ENCODE results near the gene OR8I2. TPM values are rescaled to one million over a fixed set of nuclear protein-coding genes. Genes with fewer than 3 reads are reported as not detected.
"Not testable (repeated sequence)": the region's sequence is repeated elsewhere in the genome, so short reads cannot be mapped to it uniquely, and the experiment has no call there.

The OR8I2 gene
- total RNA-seq (not detected), polyA plus RNA-seq (not detected), total RNA-seq (not detected)

GRCh38 chr11:56093008-56093407, at the start of gene OR8I2:
Gene OR8I2, plus strand, starts transcription at chr11:56093308. Its CDS starts 0 bp downstream, at chr11:56093308.
- Mint-ChIP-seq H3K9me3 (peaks cover 0 to 25% (median 8%) of the 10 kb centered on the region in 11 donors), H3K4me3 (no peak within 1 kb of the TSS), H3K27me3 (no peaks in the 10 kb centered on the region), H3K27ac (no peak within 1 kb of the TSS), H3K36me3 (no peaks in the 10 kb centered on the region), H3K4me1 (no peaks in the 10 kb centered on the region)
- ChIA-PET CTCF (no interaction called here), POLR2A (no interaction called here)
- H3K4me1 ChIP-seq (ENCODE audit: control insufficient read depth in 2 of 2, insufficient read depth in 2 of 2, low read length in 2 of 2): no peaks in the 10 kb centered on the region
- ATAC-seq (no peak), DNase-seq (no peak)
- no peak within 1 kb of the TSS for H3K27ac ChIP-seq (ENCODE audit: low read depth, low read length)
- no peaks in the 10 kb centered on the region for H3K9me3 ChIP-seq (ENCODE audit: control insufficient read depth in 2 of 3, low read length in 3 of 3)
- no peak within 1 kb of the TSS for H3K4me3 ChIP-seq (ENCODE audit: low read length)
- intact Hi-C loops (cut with micrococcal nuclease): no loop called here
- no peaks in the 10 kb centered on the region for H3K27me3 ChIP-seq (ENCODE audit: control insufficient read depth in 2 of 2, insufficient read depth in 2 of 2, low read length in 2 of 2)
- no peaks in the 10 kb centered on the region for H3K36me3 ChIP-seq (ENCODE audit: control insufficient read depth in 2 of 3, insufficient read depth in 3 of 3, low read length in 3 of 3)

- Mint-ChIP-seq H3K36me3 (no peaks in the 10 kb centered on the region), H3K9me3 (peaks cover 0 to 15% (median 6%) of the 10 kb centered on the region in 11 donors), H3K27me3 (no peaks in the 10 kb centered on the region), H3K4me1 (no peaks in the 10 kb centered on the region), H3K27ac (no peak overlapping the region), H3K4me3 (no peak overlapping the region)
- ATAC-seq (no peak), DNase-seq (no peak)
- H3K4me1 ChIP-seq (ENCODE audit: control insufficient read depth in 2 of 2, insufficient read depth in 2 of 2, low read length in 2 of 2): no peaks in the 10 kb centered on the region
- no peak overlapping the region for H3K4me3 ChIP-seq (ENCODE audit: low read length)
- no peaks in the 10 kb centered on the region for H3K36me3 ChIP-seq (ENCODE audit: control insufficient read depth in 2 of 3, insufficient read depth in 3 of 3, low read length in 3 of 3)
- CTCF ChIA-PET: no interaction called here
- no peaks in the 10 kb centered on the region for H3K27me3 ChIP-seq (ENCODE audit: control insufficient read depth in 2 of 2, insufficient read depth in 2 of 2, low read length in 2 of 2)
- POLR2A ChIA-PET: no interaction called here
- peaks cover 0 to 4% (median 0%) of the 10 kb centered on the region in 3 experiments for H3K9me3 ChIP-seq (ENCODE audit: control insufficient read depth in 2 of 3, low read length in 3 of 3)
- no peak overlapping the region for H3K27ac ChIP-seq (ENCODE audit: low read depth, low read length)
- intact Hi-C loops (cut with micrococcal nuclease): no loop called here
Observed at GRCh38 chr11:56045538-56045937, 47.6 kb upstream of the OR8I2 start.

GRCh38 chr11:56048480-56048879, 44.6 kb upstream of the OR8I2 start:
- ATAC-seq: no peak
- Mint-ChIP-seq H3K27me3 (no peaks in the 10 kb centered on the region), H3K4me3 (no peak overlapping the region), H3K9me3 (peaks cover 3 to 17% (median 9%) of the 10 kb centered on the region in 11 donors), H3K27ac (no peak overlapping the region), H3K36me3 (no peaks in the 10 kb centered on the region), H3K4me1 (no peaks in the 10 kb centered on the region)
- Histone ChIP-seq H3K4me3 (ENCODE audit: low read length) (no peak overlapping the region), H3K27me3 (ENCODE audit: control insufficient read depth in 2 of 2, insufficient read depth in 2 of 2, low read length in 2 of 2) (no peaks in the 10 kb centered on the region), H3K36me3 (ENCODE audit: control insufficient read depth in 2 of 3, insufficient read depth in 3 of 3, low read length in 3 of 3) (no peaks in the 10 kb centered on the region), H3K9me3 (ENCODE audit: control insufficient read depth in 2 of 3, low read length in 3 of 3) (peaks cover 0 to 2% (median 0%) of the 10 kb centered on the region in 3 experiments), H3K4me1 (ENCODE audit: control insufficient read depth in 2 of 2, insufficient read depth in 2 of 2, low read length in 2 of 2) (no peaks in the 10 kb centered on the region), H3K27ac (ENCODE audit: low read depth, low read length) (no peak overlapping the region)
- DNase-seq: no peak
- intact Hi-C loops (cut with micrococcal nuclease): no loop called here
- ChIA-PET POLR2A (no interaction called here), CTCF (no interaction called here)

GRCh38 chr11:56049487-56049886, 43.6 kb upstream of the OR8I2 start:
- CTCF ChIA-PET: no interaction called here

GRCh38 chr11:56056366-56056765, 36.7 kb upstream of the OR8I2 start:
- ATAC-seq; H3K27me3 ChIP-seq (ENCODE audit: control insufficient read depth in 2 of 2, insufficient read depth in 2 of 2, low read length in 2 of 2); H3K4me3 Mint-ChIP-seq; DNase-seq; H3K4me1 Mint-ChIP-seq; intact Hi-C loops (cut with micrococcal nuclease); POLR2A ChIA-PET; H3K36me3 ChIP-seq (ENCODE audit: control insufficient read depth in 2 of 3, insufficient read depth in 3 of 3, low read length in 3 of 3); H3K27me3 Mint-ChIP-seq; H3K36me3 Mint-ChIP-seq; CTCF ChIA-PET; H3K27ac ChIP-seq (ENCODE audit: low read depth, low read length); H3K4me3 ChIP-seq (ENCODE audit: low read length); H3K27ac Mint-ChIP-seq; H3K4me1 ChIP-seq (ENCODE audit: control insufficient read depth in 2 of 2, insufficient read depth in 2 of 2, low read length in 2 of 2); H3K9me3 ChIP-seq (ENCODE audit: control insufficient read depth in 2 of 3, low read length in 3 of 3): not testable (repeated sequence)
- H3K9me3 Mint-ChIP-seq: peaks cover 9 to 44% (median 13%) of the 10 kb centered on the region in 11 donors

More at GRCh38 chr11:56049487-56049886, 43.6 kb upstream of the OR8I2 start:
- DNase-seq (no peak), ATAC-seq (no peak)
- no peaks in the 10 kb centered on the region for H3K36me3 Mint-ChIP-seq
- Histone ChIP-seq H3K36me3 (ENCODE audit: control insufficient read depth in 2 of 3, insufficient read depth in 3 of 3, low read length in 3 of 3) (no peaks in the 10 kb centered on the region), H3K4me3 (ENCODE audit: low read length) (no peak overlapping the region), H3K27me3 (ENCODE audit: control insufficient read depth in 2 of 2, insufficient read depth in 2 of 2, low read length in 2 of 2) (no peaks in the 10 kb centered on the region), H3K27ac (ENCODE audit: low read depth, low read length) (no peak overlapping the region), H3K4me1 (ENCODE audit: control insufficient read depth in 2 of 2, insufficient read depth in 2 of 2, low read length in 2 of 2) (no peaks in the 10 kb centered on the region), H3K9me3 (ENCODE audit: control insufficient read depth in 2 of 3, low read length in 3 of 3) (no peaks in the 10 kb centered on the region)
- H3K4me3 Mint-ChIP-seq: no peak overlapping the region
- POLR2A ChIA-PET: no interaction called here
- intact Hi-C loops (cut with micrococcal nuclease): no loop called here
- no peaks in the 10 kb centered on the region for H3K27me3 Mint-ChIP-seq
- peaks cover 3 to 21% (median 9%) of the 10 kb centered on the region in 11 donors for H3K9me3 Mint-ChIP-seq
- no peaks in the 10 kb centered on the region for H3K4me1 Mint-ChIP-seq
- no peak overlapping the region for H3K27ac Mint-ChIP-seq

GRCh38 chr11:56057661-56058237, 35.4 kb upstream of the OR8I2 start:
- not testable (repeated sequence) for H3K27me3 Mint-ChIP-seq; H3K36me3 ChIP-seq (ENCODE audit: control insufficient read depth in 2 of 3, insufficient read depth in 3 of 3, low read length in 3 of 3)

GRCh38 chr11:56058260-56058780, 34.8 kb upstream of the OR8I2 start:
- H3K27me3 Mint-ChIP-seq; H3K36me3 ChIP-seq (ENCODE audit: control insufficient read depth in 2 of 3, insufficient read depth in 3 of 3, low read length in 3 of 3); intact Hi-C loops (cut with micrococcal nuclease); H3K27ac Mint-ChIP-seq; CTCF ChIA-PET; H3K9me3 ChIP-seq (ENCODE audit: control insufficient read depth in 2 of 3, low read length in 3 of 3); H3K27me3 ChIP-seq (ENCODE audit: control insufficient read depth in 2 of 2, insufficient read depth in 2 of 2, low read length in 2 of 2); POLR2A ChIA-PET; H3K4me3 Mint-ChIP-seq; H3K4me3 ChIP-seq (ENCODE audit: low read length); H3K27ac ChIP-seq (ENCODE audit: low read depth, low read length); DNase-seq; ATAC-seq; H3K4me1 ChIP-seq (ENCODE audit: control insufficient read depth in 2 of 2, insufficient read depth in 2 of 2, low read length in 2 of 2); H3K36me3 Mint-ChIP-seq; H3K4me1 Mint-ChIP-seq: not testable (repeated sequence)
- H3K9me3 Mint-ChIP-seq: peaks cover 5 to 41% (median 11%) of the 10 kb centered on the region in 11 donors

More at GRCh38 chr11:56057661-56058237, 35.4 kb upstream of the OR8I2 start:
- H3K4me1 ChIP-seq (ENCODE audit: control insufficient read depth in 2 of 2, insufficient read depth in 2 of 2, low read length in 2 of 2); H3K36me3 Mint-ChIP-seq; DNase-seq; CTCF ChIA-PET; intact Hi-C loops (cut with micrococcal nuclease); H3K27me3 ChIP-seq (ENCODE audit: control insufficient read depth in 2 of 2, insufficient read depth in 2 of 2, low read length in 2 of 2); ATAC-seq; H3K4me3 Mint-ChIP-seq; H3K4me1 Mint-ChIP-seq; H3K27ac Mint-ChIP-seq; H3K27ac ChIP-seq (ENCODE audit: low read depth, low read length); POLR2A ChIA-PET; H3K4me3 ChIP-seq (ENCODE audit: low read length); H3K9me3 ChIP-seq (ENCODE audit: control insufficient read depth in 2 of 3, low read length in 3 of 3): not testable (repeated sequence)
- peaks cover 5 to 36% (median 11%) of the 10 kb centered on the region in 11 donors for H3K9me3 Mint-ChIP-seq

All from naive thymus-derived CD4-positive, alpha-beta T cell (primary cell).